HG03039 (cell line): ENCODE measurements around the gene ARL10.
A peak's percentile ranks its signal among the peaks of the same experiment; 100 is the strongest.
"Not testable (repeated sequence)": the region's sequence is repeated elsewhere in the genome, so short reads cannot be mapped to it uniquely, and the experiment has no call there.

Source experiments
- ATAC-seq: cut with Tn5 transposase; IDR thresholded peaks from one replicate; pipeline ENCODE4 v1.9.1; 2021; ENCODE audit warnings: mild to moderate bottlenecking, moderate library complexity; ENCODE audit not compliant: unreplicated experiment

The ARL10 gene

GRCh38 chr5:176388003-176388443 lies 22.7 kb downstream of the ARL10 start:
- no peak for ATAC-seq

- ATAC-seq = peak; percentile 83
These were observed 23.3 kb downstream of the ARL10 start, which contains the start of the genes HIGD2A and NOP16 for GRCh38 chr5:176388444-176389134. HIGD2A (plus strand) TSS chr5:176388751; CDS start chr5:176388820, 69 bp downstream. NOP16 (minus strand) TSS chr5:176388598; CDS start chr5:176388539, 59 bp downstream.

DNA sequence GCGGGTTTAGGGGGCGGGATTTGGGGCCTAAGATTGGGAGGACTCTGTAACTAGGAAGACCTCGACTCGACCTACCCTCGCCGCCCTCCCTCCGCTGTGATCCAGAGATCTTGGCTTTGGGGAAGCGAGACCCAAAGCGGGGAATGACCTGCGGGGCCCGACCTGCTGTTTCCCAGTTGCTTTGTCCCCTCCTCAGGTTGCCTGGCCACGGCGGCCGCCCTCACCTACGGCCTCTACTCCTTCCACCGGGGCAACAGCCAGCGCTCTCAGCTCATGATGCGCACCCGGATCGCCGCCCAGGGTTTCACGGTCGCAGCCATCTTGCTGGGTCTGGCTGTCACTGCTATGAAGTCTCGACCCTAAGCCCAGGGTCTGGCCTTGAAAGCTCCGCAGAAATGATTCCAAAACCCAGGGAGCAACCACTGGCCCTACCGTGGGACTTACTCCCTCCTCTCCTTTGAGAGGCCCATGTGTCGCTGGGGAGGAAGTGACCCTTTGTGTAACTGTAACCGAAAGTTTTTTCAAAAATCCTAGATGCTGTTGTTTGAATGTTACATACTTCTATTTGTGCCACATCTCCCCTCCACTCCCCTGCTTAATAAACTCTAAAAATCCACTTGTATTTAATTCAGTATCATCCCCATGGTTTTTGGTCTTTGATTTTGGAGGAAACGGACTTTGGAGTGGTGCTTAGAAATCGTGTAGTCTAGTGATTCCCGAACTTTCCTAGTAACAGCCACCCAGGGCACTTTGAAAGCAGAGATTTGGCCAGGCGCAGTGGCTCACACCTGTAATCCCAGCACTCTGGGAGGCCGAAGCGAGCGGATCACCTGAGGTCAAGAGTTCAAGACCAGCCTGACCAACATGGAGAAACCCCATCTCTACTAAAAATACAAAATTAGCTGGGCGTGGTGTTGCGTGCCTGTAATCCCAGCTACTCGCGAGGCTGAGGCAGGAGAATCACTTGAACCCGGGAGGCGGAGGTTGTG lies 24.1 kb downstream of the ARL10 start:
- peak; percentile 14 for ATAC-seq

GRCh38 chr5:176391479-176391878 lies 26.2 kb downstream of the ARL10 start:
- no peak for ATAC-seq

- ATAC-seq = no peak
These were observed 26.7 kb downstream of the ARL10 start for GRCh38 chr5:176391999-176392398.

- ATAC-seq = no peak
These were observed 27.2 kb downstream of the ARL10 start for GRCh38 chr5:176392526-176392925.

GRCh38 chr5:176394096-176394495 lies 28.8 kb downstream of the ARL10 start:
- ATAC-seq = no peak

GRCh38 chr5:176394881-176395675 lies 29.8 kb downstream of the ARL10 start:
- no peak for ATAC-seq

- no peak for ATAC-seq
These were observed 31.0 kb downstream of the ARL10 start for GRCh38 chr5:176396330-176396729.

DNA sequence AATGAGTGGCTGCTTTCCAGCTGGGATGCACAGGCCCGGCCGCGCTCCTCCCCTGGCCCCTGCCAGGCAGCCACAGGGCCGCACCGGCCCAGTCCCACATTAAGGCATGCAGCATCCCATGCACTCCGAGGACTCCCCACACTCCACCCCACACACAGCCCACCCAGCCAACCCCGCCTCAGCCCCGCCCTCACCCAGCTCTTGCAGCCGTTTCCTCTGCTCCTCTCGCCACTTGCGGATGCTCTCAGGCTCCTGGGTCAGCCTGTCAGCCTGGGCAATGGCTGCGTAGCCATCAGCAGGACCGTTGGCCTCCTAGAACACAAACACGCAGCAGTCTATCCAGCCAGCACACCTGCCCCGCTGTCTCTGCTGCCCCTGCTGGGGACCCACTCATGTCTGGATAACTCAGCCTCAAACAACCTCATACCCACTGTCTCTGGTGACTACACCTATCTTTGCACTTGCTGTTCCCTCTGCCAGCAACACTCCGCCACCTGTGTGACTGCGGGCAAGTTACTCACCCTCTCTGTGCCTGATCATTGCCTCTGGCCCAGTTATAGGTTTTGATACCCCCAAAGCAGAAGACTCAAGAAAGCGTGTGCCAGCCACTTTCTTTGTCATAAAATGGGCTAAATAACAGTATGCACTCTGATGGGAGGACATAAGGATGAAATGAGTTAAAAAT lies 32.6 kb downstream of the ARL10 start:
- ATAC-seq = no peak

DNA sequence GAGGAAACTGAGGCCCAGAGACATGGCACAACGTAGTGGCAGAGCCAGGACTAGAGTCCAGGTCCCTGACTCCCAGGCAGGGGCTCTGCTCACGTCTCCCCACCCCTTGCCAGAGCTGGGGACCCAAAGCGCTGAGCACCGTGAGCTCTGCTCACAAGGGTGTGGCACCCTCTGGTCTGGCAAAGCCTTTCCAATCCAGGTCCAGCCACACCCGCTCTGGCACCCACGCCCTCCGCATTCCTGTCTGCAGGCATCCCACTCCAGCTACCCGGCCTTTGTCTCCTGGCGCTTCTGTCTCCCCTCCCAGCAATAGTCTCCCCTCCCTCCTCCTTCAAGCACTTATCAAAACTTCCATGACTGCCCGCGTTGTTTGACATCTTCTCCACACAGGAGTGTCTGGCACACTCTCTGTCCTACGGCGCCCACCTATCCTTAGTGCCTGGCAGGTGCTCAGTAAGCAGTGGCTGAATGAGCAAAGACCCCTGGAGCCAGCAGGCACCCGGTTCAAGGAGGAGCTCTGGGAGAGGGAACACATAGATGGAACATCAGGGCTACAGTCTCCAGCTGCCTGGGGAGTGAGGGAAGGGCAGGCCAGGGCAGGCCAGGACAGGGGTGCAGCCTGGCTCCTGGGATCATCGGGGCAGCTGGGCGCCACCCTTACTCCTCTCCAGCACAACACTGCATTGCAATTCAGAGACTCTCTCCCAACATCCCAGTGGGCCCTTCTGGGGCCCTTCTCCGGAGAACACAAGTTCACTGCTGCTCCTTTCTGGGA lies 35.3 kb downstream of the ARL10 start:
- ATAC-seq = no peak

DNA sequence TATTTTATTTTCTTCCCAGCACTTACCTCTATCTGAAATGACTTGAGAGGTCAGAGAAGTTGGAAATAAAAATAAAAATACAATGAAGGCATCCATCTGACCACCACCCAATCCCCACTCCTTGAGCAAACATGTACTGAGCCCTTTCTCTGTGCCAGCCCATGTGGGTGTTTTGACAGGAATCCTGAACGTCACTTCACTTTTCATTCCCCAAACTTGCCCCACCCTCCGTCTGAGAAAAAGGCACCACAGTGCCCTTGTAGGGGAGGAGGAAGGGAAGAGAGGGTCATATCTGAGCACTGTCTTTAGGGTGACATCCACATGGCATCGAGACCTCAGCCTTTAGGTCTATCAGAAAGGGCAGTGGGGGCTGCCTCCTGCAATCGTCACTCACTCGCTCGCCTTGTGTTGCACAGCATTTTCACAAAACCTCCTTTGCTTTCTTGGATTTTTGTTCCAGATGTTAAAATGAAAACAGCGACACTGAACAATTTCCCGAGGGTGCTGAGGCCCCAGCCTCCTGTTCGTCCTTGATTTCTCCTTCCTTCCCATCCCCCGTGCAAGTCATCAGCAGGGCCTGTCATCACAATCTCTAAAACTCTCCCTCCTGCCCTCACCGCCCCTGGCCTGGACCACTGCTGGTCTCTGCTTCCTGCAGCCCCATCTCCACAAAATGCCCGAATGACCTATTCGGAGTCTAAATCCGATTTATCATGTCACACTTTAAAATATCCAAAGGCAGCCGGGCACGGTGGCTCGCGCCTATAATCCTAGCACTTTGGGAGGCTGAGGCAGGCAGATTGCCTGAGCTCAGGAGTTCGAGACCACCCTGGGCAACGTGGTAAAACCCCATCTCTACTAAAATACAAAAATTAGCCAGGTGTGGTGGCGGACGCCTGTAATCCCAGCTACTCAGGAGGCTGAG lies 36.3 kb downstream of the ARL10 start:
- ATAC-seq = no peak

DNA sequence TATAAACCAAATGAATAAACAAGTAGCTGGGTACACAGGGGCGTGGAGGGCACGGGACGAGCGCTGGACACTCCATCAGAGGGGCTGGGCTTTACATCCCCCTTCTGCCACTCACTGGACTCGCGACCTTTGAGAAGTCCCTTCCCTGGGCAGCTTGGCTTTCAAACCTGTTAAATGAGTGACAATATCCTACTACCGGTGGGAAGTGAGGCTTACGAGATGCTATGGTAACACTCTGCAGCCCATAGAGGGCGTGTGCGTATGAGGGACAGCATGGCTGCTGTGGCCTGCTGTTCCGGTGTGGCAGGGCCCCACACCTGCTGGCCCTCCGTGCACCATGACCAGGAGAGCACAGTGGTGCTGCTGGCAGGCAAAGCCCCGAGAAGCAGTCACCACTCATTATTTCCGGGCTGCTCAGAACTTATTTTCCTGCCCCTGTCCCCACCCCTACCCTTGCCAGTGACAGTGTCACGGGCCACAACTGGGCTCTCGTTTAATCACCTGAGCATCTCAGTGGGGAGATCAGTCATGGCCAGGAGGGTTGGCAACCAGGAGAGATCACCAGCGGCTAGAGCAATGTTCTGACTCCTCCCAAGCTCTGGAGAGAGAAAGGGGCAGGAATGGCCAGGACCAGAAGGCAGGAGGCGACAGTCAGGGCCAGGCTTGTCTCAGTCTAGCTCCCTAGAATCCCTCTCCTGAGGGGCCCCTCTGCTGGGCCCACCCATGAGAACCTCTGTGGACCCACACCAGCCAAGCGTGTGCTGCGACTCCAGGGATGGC lies 40.6 kb downstream of the ARL10 start:
- no peak for ATAC-seq

DNA sequence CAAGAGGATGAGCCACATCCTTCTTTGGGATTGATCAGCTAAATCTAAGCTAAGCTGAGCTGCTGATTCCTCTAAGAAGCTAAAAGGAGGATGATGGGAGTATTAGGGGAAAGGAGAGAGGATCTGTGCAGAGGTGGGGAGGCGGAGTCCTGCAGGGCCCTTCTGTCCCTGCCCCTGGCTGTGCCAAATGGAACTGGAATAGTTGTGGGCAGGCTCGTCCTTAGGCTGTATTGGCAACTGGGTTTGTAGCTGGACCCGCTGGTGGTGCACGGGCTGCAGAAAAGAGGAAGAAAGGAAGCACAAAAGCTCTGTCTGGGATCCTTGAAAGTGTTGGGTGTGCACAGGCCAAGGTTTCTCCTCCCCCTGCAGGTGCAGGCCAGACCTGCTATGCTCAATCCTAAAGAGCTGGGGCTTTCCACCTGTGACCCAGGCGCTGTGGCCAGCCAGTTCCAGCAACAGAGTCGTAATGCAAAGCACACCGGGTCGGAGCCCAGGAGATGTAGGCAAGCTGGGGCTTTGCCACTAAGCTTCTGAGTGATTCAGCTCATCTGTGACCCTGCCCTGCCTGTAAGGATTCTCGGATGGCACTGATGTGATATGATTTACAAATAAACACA lies 41.3 kb downstream of the ARL10 start:
- no peak for ATAC-seq

DNA sequence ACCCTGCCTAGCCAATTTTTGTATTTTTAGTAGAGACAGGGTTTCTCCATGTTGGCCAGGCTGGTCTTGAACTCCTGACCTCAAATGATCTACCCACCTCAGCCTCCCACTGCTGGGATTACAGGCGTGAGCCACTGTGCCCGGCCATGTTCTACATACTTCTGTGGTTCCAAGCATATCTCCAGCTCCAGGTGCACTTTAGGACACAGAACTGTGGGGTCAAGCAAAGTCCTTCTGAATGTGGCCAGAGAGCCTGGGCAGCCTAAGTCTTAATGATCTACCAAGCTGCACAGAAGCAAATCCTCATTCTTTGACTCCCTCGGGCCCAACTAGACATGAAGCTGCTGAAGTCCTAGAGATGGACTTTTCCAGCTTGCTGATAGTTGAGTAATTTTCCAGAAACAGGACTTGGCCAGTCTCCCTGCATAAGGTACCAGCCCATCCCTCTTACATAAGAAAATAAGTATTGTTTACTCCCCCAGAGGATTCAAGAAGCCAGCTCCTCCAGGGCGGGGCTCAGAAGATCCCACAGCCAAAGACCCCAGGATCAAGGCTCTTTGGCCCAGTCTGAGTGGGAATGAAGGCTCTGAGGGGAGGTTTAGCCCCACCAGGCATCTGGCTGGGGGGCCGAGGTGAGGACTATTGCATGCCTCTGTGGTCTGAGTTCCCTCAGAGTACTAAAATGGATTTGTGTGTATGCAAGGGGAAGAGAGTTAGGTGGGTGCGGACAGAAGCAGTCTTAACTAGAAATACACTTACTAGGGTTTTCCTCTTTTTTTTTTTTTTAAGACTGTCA lies 42.4 kb downstream of the ARL10 start:
- no peak for ATAC-seq

- ATAC-seq = not testable (repeated sequence)
These were observed 42.9 kb downstream of the ARL10 start for GRCh38 chr5:176408252-176408573.

DNA sequence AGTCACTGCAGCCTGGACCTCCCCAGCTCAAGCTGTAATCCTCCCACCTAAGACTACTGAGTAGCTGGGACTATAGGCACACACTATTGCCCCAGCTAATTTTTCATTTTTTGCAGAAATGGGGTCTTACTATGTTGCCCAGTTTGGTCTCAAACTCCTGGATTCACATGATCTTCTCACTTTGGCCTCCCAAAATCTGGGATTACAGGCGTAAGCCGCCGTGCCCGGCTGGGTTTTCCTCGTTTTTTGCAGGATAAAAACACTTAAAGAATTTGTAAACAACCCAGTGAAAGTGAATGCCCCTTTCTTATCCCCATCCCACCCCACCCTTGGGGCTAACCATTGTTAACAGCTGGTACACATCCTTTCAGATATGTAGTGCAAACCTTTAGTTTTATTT lies 43.3 kb downstream of the ARL10 start:
- ATAC-seq = no peak
